Renal cortical epithelial cell (primary cell): ENCODE data around the gene SUSD2. TPM values are rescaled to one million over a fixed set of nuclear protein-coding genes. Genes with fewer than 3 reads are reported as not detected.
"Not testable (repeated sequence)": the region's sequence is repeated elsewhere in the genome, so short reads cannot be mapped to it uniquely, and the experiment has no call there.

Source experiments
- DNase-seq: peaks from one replicate; pipeline ENCODE4 v3.0.0-alpha.2; 2011; ENCODE audit warnings: low read depth
- total RNA-seq: library from RNA; depleted of rRNA; stranded (reverse); fragments of >200 nt; gene quantifications from 2 replicates; pipeline ENCODE4 v1.2.3, GENCODE V29; 2014

The SUSD2 gene
- total RNA-seq, 1 donor from 2014 or later = 0.10 TPM

GRCh38 chr22:24176040-24176439, 5.2 kb upstream of the SUSD2 start:
- DNase-seq = no peak

GRCh38 chr22:24176630-24177029, 4.7 kb upstream of the SUSD2 start:
- DNase-seq = no peak

GRCh38 chr22:24177045-24177444, 4.2 kb upstream of the SUSD2 start:
- DNase-seq = no peak

- DNase-seq = no peak
Measured at GRCh38 chr22:24177456-24177855, 3.8 kb upstream of the SUSD2 start.

- DNase-seq = no peak
Measured at GRCh38 chr22:24178021-24178431, 3.3 kb upstream of the SUSD2 start.

GRCh38 chr22:24178502-24179440, 2.5 kb upstream of the SUSD2 start:
- DNase-seq = no peak

- no peak for DNase-seq
Measured at GRCh38 chr22:24179478-24180210, 1.6 kb upstream of the SUSD2 start.

GRCh38 chr22:24180316-24181087, 785 bp upstream of the SUSD2 start:
- DNase-seq = no peak

- no peak for DNase-seq
Measured at GRCh38 chr22:24181996-24182899, 961 bp downstream of the SUSD2 start.

GRCh38 chr22:24182900-24183246, 1.6 kb downstream of the SUSD2 start:
- not testable (repeated sequence) for DNase-seq

GRCh38 chr22:24183321-24184031, 2.2 kb downstream of the SUSD2 start:
- no peak for DNase-seq

- DNase-seq = no peak
Measured at GRCh38 chr22:24184057-24184798, 2.9 kb downstream of the SUSD2 start.

GRCh38 chr22:24185001-24185500, 3.8 kb downstream of the SUSD2 start:
- no peak for DNase-seq

- no peak for DNase-seq
Measured at GRCh38 chr22:24185501-24186351, 4.4 kb downstream of the SUSD2 start.

GRCh38 chr22:24186352-24186740, 5.1 kb downstream of the SUSD2 start:
- no peak for DNase-seq

GRCh38 chr22:24186892-24187670, 5.8 kb downstream of the SUSD2 start:
- DNase-seq = no peak

- no peak for DNase-seq
Measured at GRCh38 chr22:24187731-24188644, 6.7 kb downstream of the SUSD2 start.
